B cell (primary cell): Measurements from ENCODE around the gene RAX2. TPM values are rescaled to one million over a fixed set of nuclear protein-coding genes. Genes with fewer than 3 reads are reported as not detected.

Experiments
- ATAC-seq: fragments of 200-7000 bp; cut with Tn5 transposase; one replicate; pipeline ENCODE4 v1.10.0; 2021; ENCODE audit warnings: low read depth, mild to moderate bottlenecking, moderate number of reproducible peaks, moderate library complexity
- CTCF ChIA-PET: fragments of 350-600 bp; sonication (Branson Sonifier 250); formaldehyde crosslinking; loops from one replicate; lab custom pipeline; 2021; ENCODE audit warnings: antibody characterized with exemption, inconsistent platforms; lab: Charles Lee
- POLR2A ChIA-PET: fragments of 350-600 bp; sonication (Branson Sonifier 250); formaldehyde crosslinking; loops from one replicate; lab custom pipeline; 2021; ENCODE audit warnings: antibody characterized with exemption; lab: Charles Lee
- DNase-seq: peaks from one replicate; pipeline ENCODE4 v3.0.0; 2013
- H2AFZ ChIP-seq: 2 replicates; pipeline ENCODE4 v1.6.1; 2012; ENCODE audit warnings: mild to moderate bottlenecking, low read depth, low read length; ENCODE audit not compliant: insufficient read depth, poor library complexity, severe bottlenecking
- H3K27ac ChIP-seq, 2 donors: 1 replicate in 1 of 2; 2 replicates in 1 of 2; pipeline ENCODE4 v1.5.1; 2012 to 2013; ENCODE audit warnings: low read length in 2 of 2, mild to moderate bottlenecking in 2 of 2, moderate library complexity in 1 of 2
- H3K27me3 ChIP-seq, 4 experiments: fragments of 200-600 bp in 1 of 4; sonication (generic) in 1 of 4; replicated peaks in 1 of 4; 1 replicate in 2 of 4; 2 replicates in 2 of 4; pipeline versions ENCODE4 v1.6.1 to v1.7.0; 2013 to 2016; ENCODE audit warnings: low read length in 3 of 4, mild to moderate bottlenecking in 2 of 4, mixed read lengths in 1 of 4, moderate library complexity in 1 of 4; ENCODE audit not compliant: insufficient read depth in 4 of 4, control insufficient read depth in 3 of 4; ENCODE audit errors: control extremely low read depth in 1 of 4
- H3K36me3 ChIP-seq, 2 experiments: replicated peaks in 1 of 2; 1 replicate in 1 of 2; 2 replicates in 1 of 2; pipeline versions ENCODE4 v1.6.1 to v1.7.1; 2013; ENCODE audit warnings: low read length in 1 of 2; ENCODE audit not compliant: insufficient read depth in 2 of 2, control insufficient read depth in 1 of 2; ENCODE audit errors: control extremely low read depth in 1 of 2, extremely low read depth in 1 of 2
- H3K4me1 ChIP-seq, 2 donors: fragments of 200-600 bp in 1 of 2; sonication (generic) in 1 of 2; 1 replicate in 1 of 2; 2 replicates in 1 of 2; pipeline versions ENCODE4 v1.5.1 to v1.6.1; 2013 to 2017; ENCODE audit warnings: low read length in 2 of 2; ENCODE audit not compliant: control insufficient read depth in 2 of 2, insufficient read depth in 2 of 2
- H3K4me2 ChIP-seq: replicated peaks from 2 replicates; pipeline ENCODE3; 2012; ENCODE audit warnings: mild to moderate bottlenecking, low read depth, low read length; ENCODE audit not compliant: poor library complexity, severe bottlenecking
- H3K4me3 ChIP-seq, 5 experiments: fragments of 200-600 bp in 1 of 5; sonication (generic) in 1 of 5; 1 replicate in 3 of 5; 2 replicates in 2 of 5; pipeline versions ENCODE4 v1.5.1 to v1.7.0; 2011 to 2016; ENCODE audit warnings: low read length in 4 of 5, mild to moderate bottlenecking in 4 of 5, low read depth in 2 of 5, control low read depth in 1 of 5, moderate library complexity in 1 of 5; ENCODE audit not compliant: insufficient read depth in 1 of 5; ENCODE audit errors: control extremely low read depth in 1 of 5, extremely low read depth in 1 of 5
- H3K79me2 ChIP-seq: fragments of 200-600 bp; sonication (generic); one replicate; pipeline ENCODE4 v1.6.0; 2016; ENCODE audit warnings: low read length; ENCODE audit not compliant: control insufficient read depth, insufficient read depth
- H3K9ac ChIP-seq: fragments of 200-600 bp; sonication (generic); 2 replicates; pipeline ENCODE4 v1.6.1; 2017; ENCODE audit warnings: mild to moderate bottlenecking, low read length, moderate library complexity
- H3K9me3 ChIP-seq, 3 donors: one replicate each; pipeline versions ENCODE4 v1.6.1 to v1.7.1; 2013; ENCODE audit warnings: low read length in 2 of 3; ENCODE audit not compliant: control insufficient read depth in 2 of 3, insufficient read depth in 1 of 3; ENCODE audit errors: control extremely low read depth in 1 of 3
- H4K20me1 ChIP-seq: 2 replicates; pipeline ENCODE4 v1.6.0; 2012; ENCODE audit warnings: mild to moderate bottlenecking, low read length; ENCODE audit not compliant: insufficient read depth, control insufficient read depth, poor library complexity, severe bottlenecking
- H3K27ac Mint-ChIP-seq: one replicate; pipeline ENCODE4 v1.8.0; 2021; ENCODE audit warnings: mixed read lengths
- H3K27me3 Mint-ChIP-seq: one replicate; pipeline ENCODE4 v1.8.0; 2021; ENCODE audit warnings: mixed read lengths
- H3K4me1 Mint-ChIP-seq: one replicate; pipeline ENCODE4 v1.8.0; 2021; ENCODE audit warnings: mixed read lengths
- H3K4me3 Mint-ChIP-seq: one replicate; pipeline ENCODE4 v1.8.0; 2021; ENCODE audit warnings: mixed read lengths
- H3K9me3 Mint-ChIP-seq: one replicate; pipeline ENCODE4 v1.8.0; 2022; ENCODE audit warnings: mixed read lengths; ENCODE audit not compliant: insufficient read depth
- CTCF ChIP-seq: fragments of 200-600 bp; IDR thresholded peaks from one replicate; pipeline ENCODE4 v1.8.0; 2022; ENCODE audit warnings: antibody characterized with exemption, mild to moderate bottlenecking
- EZH2 ChIP-seq: IDR thresholded peaks from 2 replicates; pipeline ENCODE4 v1.6.1; 2012; ENCODE audit warnings: borderline replicate concordance, low read depth, mild to moderate bottlenecking, moderate library complexity, low read length; ENCODE audit not compliant: insufficient read depth, poor library complexity, severe bottlenecking
- WGBS: methylation state at CpG from one replicate; pipeline ENCODE4 v1.1.5; 2013; ENCODE audit warnings: missing lambda C conversion rate; ENCODE audit not compliant: insufficient coverage; 5-methylcytosine and 5-hydroxymethylcytosine counted together
- intact Hi-C: fragments of 100-400 bp; cut with micrococcal nuclease; formaldehyde crosslinking; loops from one replicate; pipeline ENCODE4 v1.10.0; 2022
- polyA plus RNA-seq: library from polyadenylated mRNA; depleted of rRNA; stranded (reverse); fragments of >200 nt; gene quantifications from 2 replicates; pipeline ENCODE4 v1.2.3, GENCODE V29; 2012
- total RNA-seq, 2 donors: library from RNA; stranded (reverse); fragments of 120-200 nt in 1 of 2; gene quantifications; 1 replicate in 1 of 2; 2 replicates in 1 of 2; pipeline versions ENCODE4 v1.2.3 to v1.2.4, GENCODE V29; 2013 to 2022

RAX2 gene
- total and polyA plus RNA-seq, 2 donors (not counting 1 experiment from before 2014, with no cell fraction given): not detected

GRCh38 chr19:3803114-3803888 lies 31.3 kb upstream of the RAX2 start:
- peaks cover 4% of the 10 kb centered on the region for H3K9me3 Mint-ChIP-seq
- peak overlapping the region; percentile 29 for H3K27ac Mint-ChIP-seq
- Histone ChIP-seq H3K9me3 (peaks cover 0 to 19% (median 0%) of the 10 kb centered on the region in 3 donors), H3K4me1 (peaks cover 12 to 24% of the 10 kb centered on the region in 2 donors), H3K27ac (no peak overlapping the region), H3K4me3 (no peak overlapping the region), H3K79me2 (no peaks in the 10 kb centered on the region), H3K36me3 (no peaks in the 10 kb centered on the region), H3K9ac (no peak overlapping the region), H2AFZ (no peak overlapping the region), H3K4me2 (no peak overlapping the region), H4K20me1 (no peaks in the 10 kb centered on the region), H3K27me3 (peaks cover 0 to 16% (median 7%) of the 10 kb centered on the region in 4 experiments)
- TF ChIP-seq CTCF (no peak), EZH2 (no peak)
- ChIA-PET POLR2A (no interaction called here), CTCF (interaction anchor here (1.0 kb wide), 1 partner anchor 23 kb away, joined by 6 read pairs; no protein-coding TSS in a partner anchor)
- peaks cover 13% of the 10 kb centered on the region for H3K27me3 Mint-ChIP-seq
- intact Hi-C loops: no loop called here
- peaks cover 29% of the 10 kb centered on the region for H3K4me1 Mint-ChIP-seq
- 94% methylated on average over 14 of the region's 24 CpGs for WGBS
- DNase-seq: no peak
- ATAC-seq: no peak
- no peak overlapping the region for H3K4me3 Mint-ChIP-seq

- intact Hi-C loops: no loop called here
- no peak overlapping the region for H3K27ac ChIP-seq
- H2AFZ ChIP-seq: peak overlapping the region; percentile 64
- peaks cover 1 to 16% (median 5%) of the 10 kb centered on the region in 3 donors for H3K9me3 ChIP-seq
- WGBS: 2% methylated on average over 43 of the region's 46 CpGs
- Mint-ChIP-seq H3K9me3 (peaks cover 2% of the 10 kb centered on the region), H3K27me3 (peaks cover 13% of the 10 kb centered on the region), H3K27ac (peak overlapping the region; percentile 10), H3K4me3 (peak overlapping the region; percentile 64), H3K4me1 (peaks cover 19% of the 10 kb centered on the region)
- peak; percentile 65 for ATAC-seq
- H4K20me1 ChIP-seq: no peaks in the 10 kb centered on the region
- CTCF ChIA-PET: no interaction called here
- H3K4me2 ChIP-seq: peak overlapping the region; percentile 76
- H3K9ac ChIP-seq: peak overlapping the region; percentile 40
- H3K4me1 ChIP-seq: peaks cover 12 to 15% of the 10 kb centered on the region in 2 donors
- peaks cover 0 to 16% (median 7%) of the 10 kb centered on the region in 4 experiments for H3K27me3 ChIP-seq
- peak overlapping the region in 4 of 5 experiments; percentile 22 to 60 (median 31) for H3K4me3 ChIP-seq
- no peaks in the 10 kb centered on the region for H3K36me3 ChIP-seq
- no peaks in the 10 kb centered on the region for H3K79me2 ChIP-seq
- POLR2A ChIA-PET: no interaction called here
- peak; percentile 66 for DNase-seq
- TF ChIP-seq CTCF (no peak), EZH2 (no peak)
Measured at GRCh38 chr19:3801412-3802096, 29.5 kb upstream of the RAX2 start.
